ENCODE data around the gene PTPN2. TPM values are rescaled to one million over a fixed set of nuclear protein-coding genes. Genes with fewer than 3 reads are reported as not detected.

The PTPN2 gene
- total and polyA plus RNA-seq, 2 of the 4 experiments (the other 2 are of a cell fraction), result 13.2 to 30.6 TPM

- Histone ChIP-seq H4K91ac (ENCODE audit: insufficient read depth, low read depth, low read length) (no peak overlapping the region), H3K4me2 (ENCODE audit: low read depth, low read length) (no peak overlapping the region), H3K27me3 (ENCODE audit: control insufficient read depth, insufficient read depth, low read length) (no peaks in the 10 kb centered on the region), H4K20me1 (ENCODE audit: insufficient read depth, low read length) (no peaks in the 10 kb centered on the region), H2AK9ac (replicated peaks; ENCODE audit: low read depth, low read length, poor library complexity) (no peak overlapping the region), H3K79me1 (ENCODE audit: low read depth in 1 of 2, low read length in 2 of 2) (peaks cover 24 to 48% of the 10 kb centered on the region in 2 experiments), H3K9me1 (ENCODE audit: insufficient read depth, low read length) (peaks cover 13% of the 10 kb centered on the region), H3K36me3 (ENCODE audit: control insufficient read depth, insufficient read depth, low read length) (0 out of 2 replicates have a peak, but pooled peaks cover 2% of the 10 kb centered on the region), H4K5ac (ENCODE audit: low read depth, low read length) (no peak overlapping the region), H3K23ac (ENCODE audit: low read depth, low read length) (no peak overlapping the region; the same call in 1 of the 2 replicates), H2BK20ac (ENCODE audit: low read depth, low read length) (no peak overlapping the region), H3K9ac (ENCODE audit: low read depth, low read length) (no peak overlapping the region), H2AFZ (replicated peaks; ENCODE audit: low read length, poor library complexity) (no peak overlapping the region), H3K56ac (ENCODE audit: extremely low read depth, insufficient read depth, low read length) (no peak overlapping the region), H3K14ac (replicated peaks; ENCODE audit: low read depth, low read length) (no peak overlapping the region), H3K9me3 (ENCODE audit: control insufficient read depth, insufficient read depth, low read length) (no peaks in the 10 kb centered on the region), H4K8ac (ENCODE audit: low read depth in 2 of 2, low read length in 2 of 2) (no peak overlapping the region), H3K4ac (ENCODE audit: low read depth, low read length) (no peak overlapping the region; the same call in 1 of the 2 replicates), H3K4me1 (ENCODE audit: control insufficient read depth, insufficient read depth, low read length) (peaks cover 18% of the 10 kb centered on the region), H3K18ac (ENCODE audit: low read depth, low read length) (no peak overlapping the region), H3K4me3 (ENCODE audit: insufficient read depth, low read depth, low read length) (no peak overlapping the region), H3K27ac (ENCODE audit: insufficient read depth, low read length) (no peak overlapping the region), H2BK120ac (ENCODE audit: low read depth, low read length) (no peak overlapping the region), H2BK5ac (ENCODE audit: low read depth, low read length, poor library complexity, severe bottlenecking) (no peak overlapping the region), H2BK15ac (ENCODE audit: low read depth, low read length) (no peak overlapping the region), H2AK5ac (ENCODE audit: low read depth, low read length) (peak overlapping the region; percentile 44; the same call in 1 of the 2 replicates)
- ChIA-PET POLR2A (ENCODE audit: unreplicated experiment) (no interaction called here), CTCF (no interaction called here)
- no peak for ATAC-seq (ENCODE audit: low read depth)
- WGBS, 2 experiments (ENCODE audit: extremely low coverage in 2 of 2, insufficient read length in 1 of 2), result 100% methylated on average over 1 of the region's 3 CpGs; no CpG with 5 or more reads in 1 of the 2 experiments
- in situ Hi-C loops (cut with MboI; ENCODE audit: low sequenced_read_pairs), result loop anchor here (5.0 kb wide), 1 partner anchor 37 kb away; no protein-coding TSS in a partner anchor
- DNase-seq, result no peak
- TF ChIP-seq CHD1 (IDR thresholded peaks at IDR 0.05; ENCODE audit: low read depth, low read length), result no peak
- no peak for TF ChIP-seq NFE2L2 (IDR thresholded peaks at IDR 0.05; ENCODE audit: low read depth, low read length)
- no peak for TF ChIP-seq MAZ (IDR thresholded peaks at IDR 0.05; ENCODE audit: borderline replicate concordance, low read depth, low read length)
- no peak for TF ChIP-seq SMC3 (IDR thresholded peaks at IDR 0.05; ENCODE audit: low read depth, low read length)
- no peak for TF ChIP-seq FOS (IDR thresholded peaks at IDR 0.05; ENCODE audit: low read depth, low read length)
- TF ChIP-seq RAD21 (IDR thresholded peaks at IDR 0.05; ENCODE audit: low read length), result no peak
- no peak for TF ChIP-seq MAFK (IDR thresholded peaks at IDR 0.05; ENCODE audit: low read depth, low read length)
- TF ChIP-seq MXI1 (IDR thresholded peaks at IDR 0.05; ENCODE audit: borderline replicate concordance, low read depth, low read length), result no peak
- TF ChIP-seq RCOR1 (IDR thresholded peaks at IDR 0.05; ENCODE audit: insufficient replicate concordance, low read length), result no peak
- TF ChIP-seq, protein P1, sequence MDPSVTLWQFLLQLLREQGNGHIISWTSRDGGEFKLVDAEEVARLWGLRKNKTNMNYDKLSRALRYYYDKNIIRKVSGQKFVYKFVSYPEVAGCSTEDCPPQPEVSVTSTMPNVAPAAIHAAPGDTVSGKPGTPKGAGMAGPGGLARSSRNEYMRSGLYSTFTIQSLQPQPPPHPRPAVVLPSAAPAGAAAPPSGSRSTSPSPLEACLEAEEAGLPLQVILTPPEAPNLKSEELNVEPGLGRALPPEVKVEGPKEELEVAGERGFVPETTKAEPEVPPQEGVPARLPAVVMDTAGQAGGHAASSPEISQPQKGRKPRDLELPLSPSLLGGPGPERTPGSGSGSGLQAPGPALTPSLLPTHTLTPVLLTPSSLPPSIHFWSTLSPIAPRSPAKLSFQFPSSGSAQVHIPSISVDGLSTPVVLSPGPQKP (IDR thresholded peaks at IDR 0.05; ENCODE audit: borderline replicate concordance, low read depth, low read length), result no peak
- no peak for TF ChIP-seq RFX5 (IDR thresholded peaks at IDR 0.05; ENCODE audit: low read depth, low read length)
- TF ChIP-seq, protein P2, sequence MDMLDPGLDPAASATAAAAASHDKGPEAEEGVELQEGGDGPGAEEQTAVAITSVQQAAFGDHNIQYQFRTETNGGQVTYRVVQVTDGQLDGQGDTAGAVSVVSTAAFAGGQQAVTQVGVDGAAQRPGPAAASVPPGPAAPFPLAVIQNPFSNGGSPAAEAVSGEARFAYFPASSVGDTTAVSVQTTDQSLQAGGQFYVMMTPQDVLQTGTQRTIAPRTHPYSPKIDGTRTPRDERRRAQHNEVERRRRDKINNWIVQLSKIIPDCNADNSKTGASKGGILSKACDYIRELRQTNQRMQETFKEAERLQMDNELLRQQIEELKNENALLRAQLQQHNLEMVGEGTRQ (IDR thresholded peaks at IDR 0.05; ENCODE audit: low read depth, low read length), result no peak
- no peak for TF ChIP-seq BHLHE40 (IDR thresholded peaks at IDR 0.05; ENCODE audit: low read depth, low read length)
- TF ChIP-seq CEBPB (IDR thresholded peaks at IDR 0.05; ENCODE audit: low read depth, low read length), result no peak
- TF ChIP-seq POLR2A (IDR thresholded peaks at IDR 0.05; ENCODE audit: low read depth, low read length), result no peak
- TF ChIP-seq, protein P3, sequence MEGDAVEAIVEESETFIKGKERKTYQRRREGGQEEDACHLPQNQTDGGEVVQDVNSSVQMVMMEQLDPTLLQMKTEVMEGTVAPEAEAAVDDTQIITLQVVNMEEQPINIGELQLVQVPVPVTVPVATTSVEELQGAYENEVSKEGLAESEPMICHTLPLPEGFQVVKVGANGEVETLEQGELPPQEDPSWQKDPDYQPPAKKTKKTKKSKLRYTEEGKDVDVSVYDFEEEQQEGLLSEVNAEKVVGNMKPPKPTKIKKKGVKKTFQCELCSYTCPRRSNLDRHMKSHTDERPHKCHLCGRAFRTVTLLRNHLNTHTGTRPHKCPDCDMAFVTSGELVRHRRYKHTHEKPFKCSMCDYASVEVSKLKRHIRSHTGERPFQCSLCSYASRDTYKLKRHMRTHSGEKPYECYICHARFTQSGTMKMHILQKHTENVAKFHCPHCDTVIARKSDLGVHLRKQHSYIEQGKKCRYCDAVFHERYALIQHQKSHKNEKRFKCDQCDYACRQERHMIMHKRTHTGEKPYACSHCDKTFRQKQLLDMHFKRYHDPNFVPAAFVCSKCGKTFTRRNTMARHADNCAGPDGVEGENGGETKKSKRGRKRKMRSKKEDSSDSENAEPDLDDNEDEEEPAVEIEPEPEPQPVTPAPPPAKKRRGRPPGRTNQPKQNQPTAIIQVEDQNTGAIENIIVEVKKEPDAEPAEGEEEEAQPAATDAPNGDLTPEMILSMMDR (conservative IDR thresholded peaks at IDR 0.05; ENCODE audit: low read depth, low read length), result no peak
- BruUV-seq (replicated peaks), result no TSS peak
- dilution Hi-C loops (cut with HindIII; ENCODE audit: low sequenced_read_pairs, unreplicated experiment), result no loop called here
- intact Hi-C loops (cut with micrococcal nuclease), result no loop called here
Measured at GRCh38 chr18:12840382-12840781, 43.7 kb downstream of the PTPN2 start.
